NCI-H82 (cell line): Measurements from ENCODE around the gene C2orf68.
A peak's percentile ranks its signal among the peaks of the same experiment; 100 is the strongest.
"Not testable (repeated sequence)": the region's sequence is repeated elsewhere in the genome, so short reads cannot be mapped to it uniquely, and the experiment has no call there.

Source experiments
- DNase-seq: peaks from one replicate; lab custom pipeline; 2025; lab: John Stamatoyannopoulos, UW

The C2orf68 gene

GRCh38 chr2:85599468-85600234 lies 12.2 kb downstream of the C2orf68 start:
- no peak for DNase-seq

- no peak for DNase-seq
Observed at GRCh38 chr2:85598594-85599340, 13.1 kb downstream of the C2orf68 start.

GRCh38 chr2:85597241-85597640 lies 14.6 kb downstream of the C2orf68 start:
- no peak for DNase-seq

- no peak for DNase-seq
Observed at GRCh38 chr2:85596486-85597143, 15.3 kb downstream of the C2orf68 start.

GRCh38 chr2:85596026-85596333 lies 15.9 kb downstream of the C2orf68 start:
- DNase-seq = peak; percentile 52

- DNase-seq = peak; percentile 99
Observed at GRCh38 chr2:85595301-85596025, 16.4 kb downstream of the C2orf68 start, which contains the start of gene RNF181. Gene RNF181 (plus strand): TSS chr2:85595745. CDS start chr2:85595764, 19 bp downstream.

- no peak for DNase-seq
Observed at GRCh38 chr2:85594715-85595300, 17.1 kb downstream of the C2orf68 start.

GRCh38 chr2:85593023-85593422 lies 18.8 kb downstream of the C2orf68 start:
- DNase-seq = no peak

GRCh38 chr2:85592299-85592698 lies 19.6 kb downstream of the C2orf68 start:
- not testable (repeated sequence) for DNase-seq

- DNase-seq = no peak
Observed at GRCh38 chr2:85591563-85591962, 20.3 kb downstream of the C2orf68 start.

GRCh38 chr2:85590950-85591349 lies 20.9 kb downstream of the C2orf68 start:
- DNase-seq = no peak

- DNase-seq = no peak
Observed at GRCh38 chr2:85589982-85590791, 21.7 kb downstream of the C2orf68 start.

- DNase-seq = no peak
Observed at GRCh38 chr2:85589181-85589580, 22.7 kb downstream of the C2orf68 start.

- no peak for DNase-seq
Observed at GRCh38 chr2:85588645-85589044, 23.2 kb downstream of the C2orf68 start.

- DNase-seq = no peak
Observed at GRCh38 chr2:85588236-85588635, 23.6 kb downstream of the C2orf68 start.

GRCh38 chr2:85585781-85586105 lies 26.1 kb downstream of the C2orf68 start:
- no peak for DNase-seq

GRCh38 chr2:85584857-85585780 lies 26.7 kb downstream of the C2orf68 start:
- DNase-seq = peak; percentile 27

GRCh38 chr2:85584354-85584856 lies 27.5 kb downstream of the C2orf68 start, which contains the start of gene VAMP5:
Gene VAMP5 (plus strand): TSS chr2:85584431. CDS start chr2:85584491, 60 bp downstream.
- no peak for DNase-seq

- no peak for DNase-seq
Observed at GRCh38 chr2:85583667-85584353, 28.1 kb downstream of the C2orf68 start.
